ENCODE results near the gene KCNMA1.

Gene KCNMA1

DNA sequence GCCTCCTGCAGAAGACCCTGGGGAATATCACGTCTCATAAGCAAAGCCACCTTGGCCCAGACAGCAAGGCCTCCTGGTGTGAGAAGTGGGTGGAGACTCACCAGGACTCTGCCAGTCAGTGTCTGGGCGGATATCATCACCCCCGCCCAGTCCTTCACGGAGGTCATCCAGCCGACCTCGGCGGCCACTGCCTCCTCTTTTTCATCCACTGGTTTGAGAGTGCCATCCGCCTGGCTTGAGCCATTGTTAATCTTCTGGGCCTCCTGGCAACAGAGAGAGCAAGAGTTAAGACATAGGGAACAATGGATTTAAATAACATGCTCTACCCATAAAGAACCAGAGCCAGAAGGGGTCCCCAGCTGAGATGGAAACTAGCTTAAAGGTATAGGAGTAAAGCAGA lies 233.8 kb downstream of the KCNMA1 start:
- H2BK15ac ChIP-seq (ENCODE audit: low read length): no peak overlapping the region

GRCh38 chr10:77401683-77402082 lies 235.9 kb downstream of the KCNMA1 start:
- no peak for DNase-seq (ENCODE audit: low spot score)
- no CpG with 5 or more reads among the region's 3 CpGs for WGBS, 2 donors (ENCODE audit: extremely low coverage in 2 of 2, insufficient read length in 2 of 2, insufficient replicate concordance in 1 of 2)

More for the DNA sequence above, 233.8 kb downstream of the KCNMA1 start:
- Histone ChIP-seq H3K23ac (ENCODE audit: low read depth, low read length, poor library complexity) (no peak overlapping the region), H4K8ac (ENCODE audit: low read depth, low read length) (no peak overlapping the region), H3K14ac (ENCODE audit: low read length) (no peak overlapping the region), H3K4ac (ENCODE audit: low read length) (no peak overlapping the region), H2BK5ac (ENCODE audit: low read length) (no peak overlapping the region), H3K27ac (replicated peaks; ENCODE audit: low read length) (no peak overlapping the region), H3K4me1 (ENCODE audit: control insufficient read depth in 2 of 2, insufficient read depth in 1 of 2, low read depth in 1 of 2, low read length in 2 of 2) (peaks cover 3 to 20% of the 10 kb centered on the region in 2 donors), H3K36me3 (replicated peaks in 1 of 2; ENCODE audit: control insufficient read depth in 2 of 2, insufficient read depth in 2 of 2, low read length in 2 of 2) (no peaks in the 10 kb centered on the region), H3K18ac (ENCODE audit: low read length) (no peak overlapping the region), H4K91ac (ENCODE audit: low read depth, low read length, poor library complexity) (no peak overlapping the region), H3K27me3 (ENCODE audit: control insufficient read depth in 3 of 3, insufficient read depth in 3 of 3, low read depth in 1 of 3, low read length in 3 of 3) (no peaks in the 10 kb centered on the region), H3K4me2 (ENCODE audit: insufficient read depth, low read length, poor library complexity, severe bottlenecking) (no peak overlapping the region), H3K4me3 (ENCODE audit: low read length in 2 of 2) (no peak overlapping the region), H3K79me1 (ENCODE audit: low read depth, low read length) (no peaks in the 10 kb centered on the region), H3K9me3 (replicated peaks in 1 of 2; ENCODE audit: control insufficient read depth in 2 of 2, insufficient read depth in 1 of 2, low read depth in 1 of 2, low read length in 2 of 2) (peaks cover 0 to 2% of the 10 kb centered on the region in 2 donors), H2AK5ac (ENCODE audit: low read depth, low read length) (peak overlapping the region; percentile 20), H2AFZ (ENCODE audit: low read length) (no peak overlapping the region), H2BK120ac (ENCODE audit: low read depth, low read length) (no peak overlapping the region), H2BK12ac (ENCODE audit: low read length) (no peak overlapping the region), H3K9ac (ENCODE audit: low read depth, low read length, poor library complexity) (no peak overlapping the region)
- no CpG with 5 or more reads among the region's 8 CpGs for WGBS, 2 donors (ENCODE audit: extremely low coverage in 2 of 2, insufficient read length in 2 of 2, insufficient replicate concordance in 1 of 2)
- no peak for DNase-seq (ENCODE audit: low spot score)

DNA sequence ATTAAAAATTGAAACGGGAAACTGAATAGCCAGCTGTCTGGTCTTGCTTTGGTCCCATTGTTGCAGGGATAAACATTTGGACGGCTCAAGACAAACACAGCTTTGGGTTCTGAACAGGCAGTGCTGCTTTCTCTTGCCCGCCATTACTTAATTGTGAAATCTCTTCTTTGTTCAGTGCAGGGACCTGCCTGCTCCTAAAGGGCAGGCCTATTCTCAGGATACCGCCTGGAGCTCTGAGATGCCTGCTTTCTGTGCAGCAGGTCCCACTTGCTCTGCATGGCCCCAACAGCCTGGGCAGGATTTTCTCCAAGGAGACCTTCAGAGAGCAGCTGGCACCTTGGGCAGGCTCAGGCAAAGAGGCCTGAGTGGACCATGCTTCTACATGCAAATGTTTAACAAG lies 237.6 kb downstream of the KCNMA1 start:
- peak overlapping the region; percentile 9 for H3K18ac ChIP-seq (ENCODE audit: low read length)
- H3K23ac ChIP-seq (ENCODE audit: low read depth, low read length, poor library complexity): no peak overlapping the region
- H2AK5ac ChIP-seq (ENCODE audit: low read depth, low read length): no peak overlapping the region
- no peak overlapping the region for H2AFZ ChIP-seq (ENCODE audit: low read length)
- peaks cover 0 to 12% of the 10 kb centered on the region in 2 donors for H3K4me1 ChIP-seq (ENCODE audit: control insufficient read depth in 2 of 2, insufficient read depth in 1 of 2, low read depth in 1 of 2, low read length in 2 of 2)
- no peak overlapping the region for H2BK5ac ChIP-seq (ENCODE audit: low read length)
- DNase-seq (ENCODE audit: low spot score): no peak
- H2BK120ac ChIP-seq (ENCODE audit: low read depth, low read length): no peak overlapping the region
- no peak overlapping the region for H3K9ac ChIP-seq (ENCODE audit: low read depth, low read length, poor library complexity)
- no peak overlapping the region for H3K4me3 ChIP-seq (ENCODE audit: low read length in 2 of 2)
- no peak overlapping the region for H3K4ac ChIP-seq (ENCODE audit: low read length)
- H2BK12ac ChIP-seq (ENCODE audit: low read length): no peak overlapping the region
- H3K14ac ChIP-seq (ENCODE audit: low read length): no peak overlapping the region
- WGBS, 2 donors (ENCODE audit: extremely low coverage in 2 of 2, insufficient read length in 2 of 2, insufficient replicate concordance in 1 of 2): no CpG with 5 or more reads among the region's 4 CpGs
- H3K36me3 ChIP-seq (replicated peaks in 1 of 2; ENCODE audit: control insufficient read depth in 2 of 2, insufficient read depth in 2 of 2, low read length in 2 of 2): no peaks in the 10 kb centered on the region
- H3K27ac ChIP-seq (replicated peaks; ENCODE audit: low read length): no peak overlapping the region
- no peak overlapping the region for H2BK15ac ChIP-seq (ENCODE audit: low read length)
- H3K27me3 ChIP-seq (ENCODE audit: control insufficient read depth in 3 of 3, insufficient read depth in 3 of 3, low read depth in 1 of 3, low read length in 3 of 3): no peaks in the 10 kb centered on the region
- no peak overlapping the region for H4K8ac ChIP-seq (ENCODE audit: low read depth, low read length)
- no peaks in the 10 kb centered on the region for H3K79me1 ChIP-seq (ENCODE audit: low read depth, low read length)
- peaks cover 0 to 2% of the 10 kb centered on the region in 2 donors for H3K9me3 ChIP-seq (replicated peaks in 1 of 2; ENCODE audit: control insufficient read depth in 2 of 2, insufficient read depth in 1 of 2, low read depth in 1 of 2, low read length in 2 of 2)
- H3K4me2 ChIP-seq (ENCODE audit: insufficient read depth, low read length, poor library complexity, severe bottlenecking): no peak overlapping the region
- H4K91ac ChIP-seq (ENCODE audit: low read depth, low read length, poor library complexity): no peak overlapping the region

More at GRCh38 chr10:77401683-77402082, 235.9 kb downstream of the KCNMA1 start:
- Histone ChIP-seq H2BK120ac (ENCODE audit: low read depth, low read length) (no peak overlapping the region), H3K18ac (ENCODE audit: low read length) (no peak overlapping the region), H3K4me2 (ENCODE audit: insufficient read depth, low read length, poor library complexity, severe bottlenecking) (no peak overlapping the region), H3K14ac (ENCODE audit: low read length) (no peak overlapping the region), H2BK5ac (ENCODE audit: low read length) (no peak overlapping the region), H2AFZ (ENCODE audit: low read length) (no peak overlapping the region), H3K79me1 (ENCODE audit: low read depth, low read length) (no peaks in the 10 kb centered on the region), H3K4ac (ENCODE audit: low read length) (no peak overlapping the region), H3K9ac (ENCODE audit: low read depth, low read length, poor library complexity) (no peak overlapping the region), H3K36me3 (replicated peaks in 1 of 2; ENCODE audit: control insufficient read depth in 2 of 2, insufficient read depth in 2 of 2, low read length in 2 of 2) (no peaks in the 10 kb centered on the region), H3K4me3 (ENCODE audit: low read length in 2 of 2) (no peak overlapping the region), H4K91ac (ENCODE audit: low read depth, low read length, poor library complexity) (no peak overlapping the region), H3K4me1 (ENCODE audit: control insufficient read depth in 2 of 2, insufficient read depth in 1 of 2, low read depth in 1 of 2, low read length in 2 of 2) (peaks cover 3 to 17% of the 10 kb centered on the region in 2 donors), H2BK12ac (ENCODE audit: low read length) (no peak overlapping the region), H4K8ac (ENCODE audit: low read depth, low read length) (no peak overlapping the region), H3K9me3 (replicated peaks in 1 of 2; ENCODE audit: control insufficient read depth in 2 of 2, insufficient read depth in 1 of 2, low read depth in 1 of 2, low read length in 2 of 2) (peaks cover 0 to 2% of the 10 kb centered on the region in 2 donors), H3K27me3 (ENCODE audit: control insufficient read depth in 3 of 3, insufficient read depth in 3 of 3, low read depth in 1 of 3, low read length in 3 of 3) (no peaks in the 10 kb centered on the region), H3K23ac (ENCODE audit: low read depth, low read length, poor library complexity) (no peak overlapping the region), H2AK5ac (ENCODE audit: low read depth, low read length) (no peak overlapping the region), H3K27ac (replicated peaks; ENCODE audit: low read length) (no peak overlapping the region), H2BK15ac (ENCODE audit: low read length) (no peak overlapping the region)

- Histone ChIP-seq H3K4ac (ENCODE audit: low read length) (no peak overlapping the region), H3K4me3 (ENCODE audit: low read length in 2 of 2) (no peak overlapping the region), H3K27me3 (ENCODE audit: control insufficient read depth in 3 of 3, insufficient read depth in 3 of 3, low read depth in 1 of 3, low read length in 3 of 3) (no peaks in the 10 kb centered on the region), H2BK15ac (ENCODE audit: low read length) (no peak overlapping the region), H3K79me1 (ENCODE audit: low read depth, low read length) (no peaks in the 10 kb centered on the region), H2AK5ac (ENCODE audit: low read depth, low read length) (no peak overlapping the region), H4K8ac (ENCODE audit: low read depth, low read length) (no peak overlapping the region), H3K4me2 (ENCODE audit: insufficient read depth, low read length, poor library complexity, severe bottlenecking) (no peak overlapping the region), H4K91ac (ENCODE audit: low read depth, low read length, poor library complexity) (no peak overlapping the region), H3K9me3 (replicated peaks in 1 of 2; ENCODE audit: control insufficient read depth in 2 of 2, insufficient read depth in 1 of 2, low read depth in 1 of 2, low read length in 2 of 2) (no peaks in the 10 kb centered on the region), H3K27ac (replicated peaks; ENCODE audit: low read length) (no peak overlapping the region), H2BK12ac (ENCODE audit: low read length) (no peak overlapping the region), H3K23ac (ENCODE audit: low read depth, low read length, poor library complexity) (no peak overlapping the region), H3K9ac (ENCODE audit: low read depth, low read length, poor library complexity) (no peak overlapping the region), H3K18ac (ENCODE audit: low read length) (no peak overlapping the region), H3K36me3 (replicated peaks in 1 of 2; ENCODE audit: control insufficient read depth in 2 of 2, insufficient read depth in 2 of 2, low read length in 2 of 2) (no peaks in the 10 kb centered on the region), H3K4me1 (ENCODE audit: control insufficient read depth in 2 of 2, insufficient read depth in 1 of 2, low read depth in 1 of 2, low read length in 2 of 2) (peaks cover 0 to 9% of the 10 kb centered on the region in 2 donors), H3K14ac (ENCODE audit: low read length) (no peak overlapping the region), H2BK5ac (ENCODE audit: low read length) (no peak overlapping the region), H2AFZ (ENCODE audit: low read length) (no peak overlapping the region), H2BK120ac (ENCODE audit: low read depth, low read length) (no peak overlapping the region)
- no CpG with 5 or more reads among the region's 10 CpGs for WGBS, 2 donors (ENCODE audit: extremely low coverage in 2 of 2, insufficient read length in 2 of 2, insufficient replicate concordance in 1 of 2)
- no peak for DNase-seq (ENCODE audit: low spot score)
Observed at GRCh38 chr10:77398986-77399755, 238.4 kb downstream of the KCNMA1 start.

All from neuronal stem cell (in vitro differentiated cells).